Stomach (tissue), 8 donors: ENCODE measurements around the gene UBE2I. TPM values are rescaled to one million over a fixed set of nuclear protein-coding genes. Genes with fewer than 3 reads are reported as not detected.

Experiments
- polyA plus RNA-seq, 3 donors: library from polyadenylated mRNA; stranded (reverse); fragments of 200-250 nt; gene quantifications; one replicate each; pipeline ENCODE4 v1.2.3, GENCODE V29; 2013
- total RNA-seq, 5 donors: library from RNA; depleted of rRNA; stranded (reverse); fragments of >200 nt; gene quantifications; one replicate each; pipeline versions ENCODE4 v1.1.0 to v1.2.3, GENCODE V29; 2014 to 2016
- donor health status: healthy with polysubstance abuse.
- donor health status: Bipolar disorder and iron deficiency.
- donor health status: healthy.

The UBE2I gene
- total and polyA plus RNA-seq, 8 donors = 42.0 to 71.0 (median 46.7) TPM

Other genes starting within 250 kb of the UBE2I start
- gene SSTR5, start 236.9 kb upstream of the UBE2I start, total RNA-seq = not detected
- gene SSTR5, start 236.9 kb upstream of the UBE2I start, polyA plus RNA-seq = under 1 TPM in 1 of 3 donors, not detected in 2; 0.13 TPM
- not detected for gene C1QTNF8, start 213.4 kb upstream of the UBE2I start, total RNA-seq
- not detected for gene C1QTNF8, start 213.4 kb upstream of the UBE2I start, polyA plus RNA-seq
- 10 to 100 TPM; 15.8 to 49.6 (median 33.3) TPM for gene CACNA1H, start 156.5 kb upstream of the UBE2I start, total RNA-seq
- gene CACNA1H, start 156.5 kb upstream of the UBE2I start, polyA plus RNA-seq = 10 to 100 TPM in 1 of 3 donors, 1 to 10 TPM in 2; 1.5 to 14.5 (median 4.2) TPM
- 10 to 100 TPM in 1 of 5 donors, not detected in 4; 22.9 TPM for gene TPSG1, start 84.4 kb upstream of the UBE2I start, total RNA-seq
- 1 to 10 TPM in 1 of 3 donors, under 1 TPM in 1, not detected in 1; 0.10 to 1.2 TPM for gene TPSG1, start 84.4 kb upstream of the UBE2I start, polyA plus RNA-seq
- 100 to 1,000 TPM in 2 of 5 donors, 10 to 100 TPM in 1, 1 to 10 TPM in 1, not detected in 1; 1.8 to 158 (median 70.5) TPM for gene TPSB2, start 79.5 kb upstream of the UBE2I start, total RNA-seq
- 100 to 1,000 TPM in 1 of 3 donors, 10 to 100 TPM in 2; 19.0 to 164 (median 47.9) TPM for gene TPSB2, start 79.5 kb upstream of the UBE2I start, polyA plus RNA-seq
- 100 to 1,000 TPM in 3 of 5 donors, 10 to 100 TPM in 2; 15.4 to 202 (median 110) TPM for gene TPSAB1, start 68.9 kb upstream of the UBE2I start, total RNA-seq
- 100 to 1,000 TPM in 1 of 3 donors, 10 to 100 TPM in 2; 16.9 to 115 (median 32.1) TPM for gene TPSAB1, start 68.9 kb upstream of the UBE2I start, polyA plus RNA-seq
- gene TPSD1, start 53.6 kb upstream of the UBE2I start, total RNA-seq = 1 to 10 TPM in 1 of 5 donors, not detected in 4; 7.6 TPM
- gene TPSD1, start 53.6 kb upstream of the UBE2I start, polyA plus RNA-seq = 1 to 10 TPM in 2 of 3 donors, under 1 TPM in 1; 0.70 to 6.4 (median 2.6) TPM
- 10 to 100 TPM in 1 of 5 donors, 1 to 10 TPM in 4; 3.7 to 94.7 (median 6.7) TPM for gene BAIAP3, start 24.0 kb downstream of the UBE2I start, total RNA-seq
- gene BAIAP3, start 24.0 kb downstream of the UBE2I start, polyA plus RNA-seq = 1 to 10 TPM; 1.5 to 3.6 (median 2.5) TPM
- gene TSR3, start 42.2 kb downstream of the UBE2I start, total RNA-seq = 100 to 1,000 TPM in 1 of 5 donors, 10 to 100 TPM in 3, 1 to 10 TPM in 1; 9.3 to 441 (median 41.1) TPM
- 10 to 100 TPM; 65.6 to 74.5 (median 71.9) TPM for gene TSR3, start 42.2 kb downstream of the UBE2I start, polyA plus RNA-seq
- gene GNPTG, start 42.3 kb downstream of the UBE2I start, total RNA-seq = 10 to 100 TPM; 32.5 to 87.9 (median 42.0) TPM
- gene GNPTG, start 42.3 kb downstream of the UBE2I start, polyA plus RNA-seq = 10 to 100 TPM; 30.0 to 56.1 (median 30.4) TPM
- 10 to 100 TPM; 13.6 to 75.0 (median 50.2) TPM for gene UNKL, start 105.1 kb downstream of the UBE2I start, total RNA-seq
- 1 to 10 TPM; 4.8 to 5.5 (median 5.0) TPM for gene UNKL, start 105.1 kb downstream of the UBE2I start, polyA plus RNA-seq
- gene UQCC4, start 111.1 kb downstream of the UBE2I start, total RNA-seq = 10 to 100 TPM in 2 of 5 donors, 1 to 10 TPM in 1, not detected in 2; 3.3 to 21.1 (median 16.3) TPM
- gene UQCC4, start 111.1 kb downstream of the UBE2I start, polyA plus RNA-seq = 10 to 100 TPM; 21.0 to 22.8 (median 21.2) TPM
- gene PERCC1, start 121.4 kb downstream of the UBE2I start, total RNA-seq = 10 to 100 TPM in 1 of 5 donors, 1 to 10 TPM in 1, not detected in 3; 2.0 to 21.4 TPM
- 1 to 10 TPM in 1 of 3 donors, not detected in 2; 3.3 TPM for gene PERCC1, start 121.4 kb downstream of the UBE2I start, polyA plus RNA-seq
- gene CCDC154, start 134.9 kb downstream of the UBE2I start, total RNA-seq = not detected
- 1 to 10 TPM in 2 of 3 donors, under 1 TPM in 1; 0.31 to 4.5 (median 3.1) TPM for gene CCDC154, start 134.9 kb downstream of the UBE2I start, polyA plus RNA-seq
- 100 to 1,000 TPM in 2 of 5 donors, 10 to 100 TPM in 3; 47.2 to 489 (median 69.1) TPM for gene CLCN7, start 165.4 kb downstream of the UBE2I start, total RNA-seq
- 10 to 100 TPM in 2 of 3 donors, 1 to 10 TPM in 1; 8.7 to 36.5 (median 27.3) TPM for gene CLCN7, start 165.4 kb downstream of the UBE2I start, polyA plus RNA-seq
- not detected for gene PTX4, start 179.3 kb downstream of the UBE2I start, total RNA-seq
- gene PTX4, start 179.3 kb downstream of the UBE2I start, polyA plus RNA-seq = not detected
- 100 to 1,000 TPM in 2 of 5 donors, 10 to 100 TPM in 3; 23.5 to 107 (median 29.8) TPM for gene TELO2, start 183.7 kb downstream of the UBE2I start, total RNA-seq
- gene TELO2, start 183.7 kb downstream of the UBE2I start, polyA plus RNA-seq = 10 to 100 TPM; 12.4 to 53.6 (median 34.4) TPM
- gene TMEM204, start 224.0 kb downstream of the UBE2I start, total RNA-seq = 10 to 100 TPM in 3 of 5 donors, 1 to 10 TPM in 2; 2.7 to 45.8 (median 15.2) TPM
- gene TMEM204, start 224.0 kb downstream of the UBE2I start, polyA plus RNA-seq = 10 to 100 TPM; 10.2 to 20.5 (median 19.9) TPM